HepG2 (cell line): ENCODE results near the gene C5orf47. TPM values are rescaled to one million over a fixed set of nuclear protein-coding genes. Genes with fewer than 3 reads are reported as not detected.

Experiments
- CREM ChIP-seq, 2 experiments: sonication (generic) in 1 of 2; formaldehyde crosslinking in 1 of 2; IDR thresholded peaks; 2 replicates each; pipeline versions ENCODE4 v1.4.0 to v1.6.1; 2016 to 2020; ENCODE audit warnings: antibody characterized with exemption in 1 of 2, mild to moderate bottlenecking in 1 of 2, missing genetic modification reagents in 1 of 2
- IRF2 ChIP-seq: IDR thresholded peaks from 2 replicates; pipeline ENCODE4 v1.6.1; 2018; ENCODE audit warnings: missing genetic modification reagents, missing compliant biosample characterization
- JUND ChIP-seq: sonication (generic); formaldehyde crosslinking; IDR thresholded peaks from 2 replicates; pipeline ENCODE4 v1.8.0; 2022; ENCODE audit warnings: mild to moderate bottlenecking, missing genetic modification reagents
- KLF9 ChIP-seq: IDR thresholded peaks from 2 replicates; pipeline ENCODE4 v1.6.1; 2016; ENCODE audit warnings: low read depth
- MXD1 ChIP-seq: sonication (generic); formaldehyde crosslinking; IDR thresholded peaks from 2 replicates; pipeline ENCODE4 v1.4.0; 2020; ENCODE audit warnings: mild to moderate bottlenecking, missing genetic modification reagents
- NAIF1 ChIP-seq: sonication (generic); formaldehyde crosslinking; IDR thresholded peaks from 2 replicates; pipeline ENCODE4 v1.5.0; 2020; ENCODE audit warnings: mild to moderate bottlenecking, missing genetic modification reagents, borderline replicate concordance
- NFKB2 ChIP-seq: sonication (generic); formaldehyde crosslinking; IDR thresholded peaks from 2 replicates; pipeline ENCODE4 v1.4.0; 2020; ENCODE audit warnings: missing genetic modification reagents, borderline replicate concordance
- PHF21A ChIP-seq: sonication (generic); formaldehyde crosslinking; IDR thresholded peaks from 2 replicates; pipeline ENCODE4 v1.5.0; 2020; ENCODE audit warnings: mild to moderate bottlenecking, missing genetic modification reagents
- SMAD3 ChIP-seq: sonication (generic); formaldehyde crosslinking; IDR thresholded peaks from 2 replicates; pipeline ENCODE4 v1.4.0; 2020; ENCODE audit warnings: missing genetic modification reagents
- SP5 ChIP-seq: IDR thresholded peaks from 2 replicates; pipeline ENCODE4 v1.6.1; 2016; ENCODE audit warnings: low read depth, borderline replicate concordance
- YY1 ChIP-seq: IDR thresholded peaks from 2 replicates; pipeline ENCODE4 v1.6.1; 2011; ENCODE audit warnings: low read length, low read depth, moderate library complexity, mild to moderate bottlenecking; ENCODE audit not compliant: insufficient read depth, insufficient replicate concordance
- ZBTB21 ChIP-seq: sonication (generic); formaldehyde crosslinking; IDR thresholded peaks from 2 replicates; pipeline ENCODE4 v1.4.0; 2020; ENCODE audit warnings: missing genetic modification reagents
- ZNF30 ChIP-seq: sonication (generic); formaldehyde crosslinking; IDR thresholded peaks from 2 replicates; pipeline ENCODE4 v1.5.0; 2020; ENCODE audit warnings: mild to moderate bottlenecking, missing genetic modification reagents
- ZNF430 ChIP-seq: sonication (generic); formaldehyde crosslinking; IDR thresholded peaks from 2 replicates; pipeline ENCODE4 v1.9.0; 2021; ENCODE audit warnings: mild to moderate bottlenecking, missing genetic modification reagents
- ZNF446 ChIP-seq: sonication (generic); formaldehyde crosslinking; IDR thresholded peaks from 2 replicates; pipeline ENCODE4 v1.5.0; 2020; ENCODE audit warnings: mild to moderate bottlenecking, missing genetic modification reagents
- ZNF569 ChIP-seq: sonication (generic); formaldehyde crosslinking; IDR thresholded peaks from 2 replicates; pipeline ENCODE4 v1.5.0; 2020; ENCODE audit warnings: mild to moderate bottlenecking, missing genetic modification reagents, moderate library complexity, borderline replicate concordance
- ZNF609 ChIP-seq: sonication (generic); formaldehyde crosslinking; IDR thresholded peaks from 2 replicates; pipeline ENCODE4 v1.4.0; 2020; ENCODE audit warnings: mild to moderate bottlenecking, missing genetic modification reagents, borderline replicate concordance
- ZNF615 ChIP-seq: sonication (generic); formaldehyde crosslinking; IDR thresholded peaks from 2 replicates; pipeline ENCODE4 v1.5.0; 2020; ENCODE audit warnings: mild to moderate bottlenecking, missing genetic modification reagents, borderline replicate concordance
- ZNF7 ChIP-seq: IDR thresholded peaks from 2 replicates; pipeline ENCODE4 v1.6.1; 2016; ENCODE audit warnings: missing biosample characterization, missing genetic modification reagents
- ZNF782 ChIP-seq: sonication (generic); formaldehyde crosslinking; IDR thresholded peaks from 2 replicates; pipeline ENCODE4 v1.4.0; 2020; ENCODE audit warnings: missing genetic modification reagents, mild to moderate bottlenecking, borderline replicate concordance
- polyA plus RNA-seq, 8 experiments: library from polyadenylated mRNA; depleted of rRNA in 3 of 8; stranded (reverse) in 7 of 8; unstranded in 1 of 8; fragments of >200 nt; fragmentation: Illumina TruSeq in 4 of 8; extraction: Trizol in 4 of 8; gene quantifications; 2 replicates each; pipeline versions ENCODE4 v1.2.1 to v1.2.3, GENCODE V29; 2011 to 2016; ENCODE audit warnings: low read depth in 4 of 8, missing spikeins in 1 of 8, mixed read lengths in 1 of 8; ENCODE audit not compliant: insufficient read depth in 1 of 8
- total RNA-seq, 5 experiments: library from RNA; depleted of rRNA; stranded (reverse); fragments of >200 nt; fragmentation: Illumina TruSeq; extraction: Trizol; gene quantifications; 2 replicates each; pipeline ENCODE4 v1.2.3, GENCODE V29; 2016; ENCODE audit warnings: low read depth in 1 of 5
- TF ChIP-seq, protein P1 (sequence below): IDR thresholded peaks from 2 replicates; pipeline ENCODE4 v1.6.1; 2018; ENCODE audit warnings: missing genetic modification reagents, mild to moderate bottlenecking, missing compliant biosample characterization
- TF ChIP-seq, protein P2 (sequence below): conservative IDR thresholded peaks from 2 replicates; pipeline ENCODE4 v1.6.1; 2018; ENCODE audit warnings: missing genetic modification reagents

C5orf47 gene
- total and polyA plus RNA-seq, 2 of the 13 experiments (the other 11 are each of a cell fraction or from before 2014, with no cell fraction given): not detected

GRCh38 chr5:173941758-173942401 lies 47.1 kb upstream of the C5orf47 start (continued):
- TF ChIP-seq ZNF609 (CRISPR knock-in tag): peak; percentile 78
- no peak for TF ChIP-seq ZNF430 (CRISPR knock-in tag)
- no peak for TF ChIP-seq ZNF615 (CRISPR knock-in tag)
- TF ChIP-seq SMAD3 (CRISPR knock-in tag): no peak
- no peak for TF ChIP-seq YY1
- TF ChIP-seq, protein P1, sequence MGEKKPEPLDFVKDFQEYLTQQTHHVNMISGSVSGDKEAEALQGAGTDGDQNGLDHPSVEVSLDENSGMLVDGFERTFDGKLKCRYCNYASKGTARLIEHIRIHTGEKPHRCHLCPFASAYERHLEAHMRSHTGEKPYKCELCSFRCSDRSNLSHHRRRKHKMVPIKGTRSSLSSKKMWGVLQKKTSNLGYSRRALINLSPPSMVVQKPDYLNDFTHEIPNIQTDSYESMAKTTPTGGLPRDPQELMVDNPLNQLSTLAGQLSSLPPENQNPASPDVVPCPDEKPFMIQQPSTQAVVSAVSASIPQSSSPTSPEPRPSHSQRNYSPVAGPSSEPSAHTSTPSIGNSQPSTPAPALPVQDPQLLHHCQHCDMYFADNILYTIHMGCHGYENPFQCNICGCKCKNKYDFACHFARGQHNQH (CRISPR knock-in tag): peak; percentile 69; the same call in 1 of the 2 replicates
- TF ChIP-seq ZNF569 (CRISPR knock-in tag): no peak
- TF ChIP-seq, protein P2, sequence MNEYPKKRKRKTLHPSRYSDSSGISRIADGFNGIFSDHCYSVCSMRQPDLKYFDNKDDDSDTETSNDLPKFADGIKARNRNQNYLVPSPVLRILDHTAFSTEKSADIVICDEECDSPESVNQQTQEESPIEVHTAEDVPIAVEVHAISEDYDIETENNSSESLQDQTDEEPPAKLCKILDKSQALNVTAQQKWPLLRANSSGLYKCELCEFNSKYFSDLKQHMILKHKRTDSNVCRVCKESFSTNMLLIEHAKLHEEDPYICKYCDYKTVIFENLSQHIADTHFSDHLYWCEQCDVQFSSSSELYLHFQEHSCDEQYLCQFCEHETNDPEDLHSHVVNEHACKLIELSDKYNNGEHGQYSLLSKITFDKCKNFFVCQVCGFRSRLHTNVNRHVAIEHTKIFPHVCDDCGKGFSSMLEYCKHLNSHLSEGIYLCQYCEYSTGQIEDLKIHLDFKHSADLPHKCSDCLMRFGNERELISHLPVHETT (CRISPR knock-in tag): no peak
- TF ChIP-seq KLF9 (CRISPR knock-in tag): no peak
- no peak for TF ChIP-seq ZNF782 (CRISPR knock-in tag)
- TF ChIP-seq CREM (IDR thresholded peaks at IDR 0.05): peak; percentile 77
- no peak for TF ChIP-seq CREM (CRISPR knock-in tag; IDR thresholded peaks at IDR 0.05)
- TF ChIP-seq ZNF30: no peak
- no peak for TF ChIP-seq ZBTB21
- no peak for TF ChIP-seq MXD1
- TF ChIP-seq IRF2 (CRISPR knock-in tag): peak; percentile 88; the same call in 1 of the 2 replicates
- no peak for TF ChIP-seq NFKB2 (CRISPR knock-in tag)
- no peak for TF ChIP-seq ZNF446
- no peak for TF ChIP-seq NAIF1 (CRISPR knock-in tag)
- peak; percentile 75 for TF ChIP-seq PHF21A (CRISPR knock-in tag)
- TF ChIP-seq SP5 (CRISPR knock-in tag): peak; percentile 46; the same call in 1 of the 2 replicates
- 0 out of 2 replicates have a peak, but pooled peaks have one; percentile 20 for TF ChIP-seq JUND (CRISPR knock-in tag)
- TF ChIP-seq ZNF7: no peak
